Stimulated activated CD8-positive, alpha-beta memory T cell treated with anti-CD3 and anti-CD28 coated beads, Interleukin-4, amount 100 ng/mL, for 48 hours (primary cell): ENCODE data around the gene LNX1.

Experiments
- DNase-seq: peaks from one replicate; pipeline ENCODE4 v3.0.0-alpha.2; 2020

The LNX1 gene

DNA sequence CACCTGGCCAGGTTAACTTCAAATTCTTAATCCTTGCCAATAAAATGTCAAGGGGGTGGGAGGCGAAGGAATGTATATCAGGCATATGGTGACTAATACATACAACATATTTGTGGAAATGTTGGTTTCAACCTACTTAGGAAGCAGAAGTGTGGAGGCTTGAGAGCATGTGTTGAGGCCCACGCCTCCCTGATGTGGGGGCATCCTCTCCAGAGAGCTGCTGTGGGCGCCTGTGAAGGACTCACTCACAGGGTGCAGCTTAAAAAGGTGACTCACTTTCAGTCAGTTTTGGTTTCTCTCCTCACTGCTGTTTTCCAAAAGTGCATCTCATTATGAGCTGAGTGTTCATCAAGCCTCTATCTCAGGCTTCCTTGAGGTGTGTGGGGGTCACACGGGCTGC is 27.5 kb downstream of the LNX1 start:
- DNase-seq: peak; percentile 34

DNA sequence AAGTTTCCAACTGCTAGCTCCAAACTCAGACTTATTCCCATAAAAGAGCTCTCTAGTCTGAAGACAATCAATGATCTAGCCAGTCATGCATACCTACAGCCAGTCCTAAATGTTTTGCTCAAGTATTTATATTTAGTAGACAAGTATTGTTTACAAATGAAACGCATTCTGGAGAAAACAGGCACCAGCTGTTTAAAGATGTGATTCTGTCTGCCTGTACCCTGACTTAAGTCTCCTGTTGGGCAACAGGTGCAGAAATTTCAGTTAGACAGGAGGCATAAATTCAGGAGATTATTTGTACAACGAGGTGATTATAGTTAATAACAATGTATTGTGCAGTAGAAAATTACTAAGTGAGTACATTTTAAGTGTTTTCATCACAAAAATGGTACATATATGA is 28.9 kb downstream of the LNX1 start:
- no peak for DNase-seq

GRCh38 chr4:53559021-53559620 is 32.2 kb downstream of the LNX1 start:
- no peak for DNase-seq

DNA sequence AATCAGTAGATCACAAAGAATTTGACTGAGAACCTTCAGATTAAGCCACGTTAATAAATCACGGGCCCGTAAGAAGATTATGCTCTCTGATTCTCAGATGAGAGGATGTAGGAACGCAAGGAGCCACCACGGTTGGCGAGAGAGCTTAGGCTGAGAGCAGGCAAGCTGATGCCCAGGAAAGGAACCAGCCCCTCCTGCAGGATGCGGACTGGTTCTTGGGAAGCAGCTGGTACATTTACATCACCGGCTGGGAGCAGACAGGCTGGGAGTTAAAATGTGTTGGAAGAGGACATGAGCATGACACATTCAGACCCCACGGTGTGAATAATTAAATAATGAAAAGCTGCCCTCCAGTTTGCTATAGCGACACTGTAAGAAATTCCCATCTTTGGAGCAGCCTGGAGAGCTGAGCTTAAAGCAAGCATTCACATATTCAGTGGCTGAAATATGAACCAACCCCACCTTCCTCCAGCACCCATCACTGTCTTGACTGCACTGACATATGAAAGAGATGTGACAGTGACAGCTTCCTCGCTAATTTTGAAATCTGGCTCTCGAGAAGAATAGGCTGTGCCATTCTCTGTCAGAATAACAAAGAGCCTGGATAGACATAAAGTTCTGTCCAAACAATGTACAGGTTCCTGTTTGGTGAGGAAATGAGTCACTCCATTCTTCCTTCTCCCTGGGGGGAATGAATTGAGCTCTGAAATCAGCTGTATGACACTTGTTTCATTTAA is 33.1 kb downstream of the LNX1 start:
- DNase-seq: no peak

DNA sequence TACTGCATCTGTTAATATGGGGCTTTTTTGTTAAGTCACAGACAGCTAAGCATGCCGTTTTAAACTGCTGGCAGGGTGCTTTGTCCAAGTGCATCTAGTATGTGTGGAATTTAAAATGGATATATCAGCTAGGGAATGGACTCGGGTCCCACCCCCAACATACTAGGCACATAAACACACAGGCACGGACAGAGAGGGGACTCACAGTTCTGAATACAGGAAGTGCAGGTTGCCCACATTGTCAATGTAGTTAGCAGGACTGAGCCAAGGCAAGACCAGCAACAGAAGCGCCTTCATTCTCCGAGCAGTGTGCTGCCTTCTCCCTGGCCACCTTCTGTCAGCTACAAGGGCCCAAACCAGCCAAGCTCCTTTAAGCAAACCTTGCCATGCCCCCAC is 33.6 kb downstream of the LNX1 start:
- DNase-seq: no peak

GRCh38 chr4:53556651-53557050 is 34.6 kb downstream of the LNX1 start:
- DNase-seq: no peak

DNA sequence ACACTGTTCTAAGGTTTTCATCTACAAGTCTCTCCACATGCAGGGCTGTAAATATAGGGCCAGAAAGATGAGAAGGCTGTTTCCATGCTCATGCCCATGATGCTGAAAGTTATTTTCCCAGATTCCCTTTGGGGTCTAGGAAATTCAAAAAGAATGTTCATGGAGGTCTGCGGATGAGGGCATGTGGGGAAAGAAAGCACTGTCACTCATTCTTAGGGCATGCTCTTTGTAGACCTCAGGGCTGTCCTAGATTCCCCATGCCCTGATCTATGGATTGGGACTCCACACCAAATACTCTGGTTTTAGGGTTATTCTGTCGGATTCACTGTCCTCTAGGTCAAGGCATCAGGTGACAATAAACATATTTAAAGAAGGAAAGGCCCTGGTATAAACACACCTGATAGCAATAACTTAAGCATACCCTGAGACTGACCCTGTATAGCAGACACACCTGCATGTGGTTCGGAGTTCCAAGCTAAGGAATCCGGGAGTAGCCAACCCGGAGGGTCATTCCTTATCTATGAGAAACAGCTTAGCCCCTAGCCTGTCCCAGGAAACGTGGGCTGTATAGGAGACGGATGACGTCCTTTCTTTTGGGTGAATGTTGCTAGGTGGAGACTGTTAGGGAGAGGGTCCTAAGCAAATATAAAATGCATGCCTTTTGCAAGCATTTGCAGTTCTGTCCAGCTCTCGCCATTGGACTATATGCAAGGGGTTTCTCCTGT is 37.6 kb downstream of the LNX1 start:
- DNase-seq: no peak

DNA sequence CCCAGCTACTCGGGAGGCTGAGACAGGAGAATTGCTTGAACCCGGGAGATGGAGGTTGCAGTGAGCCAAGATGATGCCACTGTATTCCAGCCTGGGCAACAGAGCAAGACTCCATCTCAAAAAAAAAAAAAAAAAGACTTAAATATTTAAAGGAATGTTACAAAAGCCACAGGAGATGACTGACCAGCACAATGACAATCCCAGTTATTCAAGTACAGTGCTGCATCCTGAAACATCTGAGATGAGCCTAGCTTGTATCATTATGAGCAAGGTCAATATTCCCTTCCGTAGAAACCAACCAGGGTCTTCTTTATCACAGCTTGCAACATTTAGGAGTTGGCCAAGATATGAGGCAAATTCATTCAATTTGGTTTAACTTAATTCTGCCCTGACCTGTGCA is 38.6 kb downstream of the LNX1 start:
- no peak for DNase-seq

DNA sequence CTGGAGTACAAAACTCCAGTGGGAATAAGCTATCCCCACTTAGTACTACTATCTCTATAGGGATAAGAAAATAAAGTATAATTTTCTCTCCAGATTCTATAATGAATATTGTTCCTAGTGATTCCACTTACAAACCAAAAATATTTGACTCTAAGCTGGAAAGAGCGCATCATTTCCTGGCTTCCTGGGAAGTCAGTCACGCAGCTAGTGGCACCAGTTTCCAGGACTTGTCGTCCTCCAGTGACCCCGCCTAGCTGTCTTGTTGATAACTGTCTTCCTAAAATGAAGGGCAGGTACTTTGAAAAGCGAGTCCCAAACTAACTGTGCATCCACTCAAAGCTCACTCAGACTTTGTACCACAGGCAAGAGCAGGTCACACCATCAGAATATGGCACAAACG is 39.3 kb downstream of the LNX1 start:
- no peak for DNase-seq

GRCh38 chr4:53551281-53551864 is 39.9 kb downstream of the LNX1 start:
- DNase-seq: no peak

- no peak for DNase-seq
These were observed 42.6 kb downstream of the LNX1 start for GRCh38 chr4:53548662-53549061.

DNA sequence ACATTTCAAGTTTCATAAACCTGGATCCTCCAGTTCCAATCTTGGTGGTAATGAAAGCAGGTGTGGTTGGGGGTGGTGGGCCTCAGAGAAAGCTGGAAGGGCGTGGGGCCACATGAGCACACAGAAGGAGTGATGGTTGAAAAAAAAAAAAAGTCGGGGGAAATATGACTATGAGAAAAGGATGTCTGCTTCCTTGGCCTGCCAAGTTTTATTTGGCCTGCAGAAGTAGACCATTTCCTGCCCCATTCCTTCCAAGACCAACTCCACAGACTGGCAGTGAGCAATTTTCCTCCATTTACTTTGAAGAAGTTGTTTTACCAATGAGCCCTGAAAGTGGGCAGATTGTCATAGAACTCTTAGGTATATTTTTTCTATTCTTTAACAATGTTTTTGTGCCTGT is 43.3 kb downstream of the LNX1 start:
- DNase-seq: no peak

- DNase-seq: no peak
These were observed 45.2 kb downstream of the LNX1 start for GRCh38 chr4:53545942-53546581.

DNA sequence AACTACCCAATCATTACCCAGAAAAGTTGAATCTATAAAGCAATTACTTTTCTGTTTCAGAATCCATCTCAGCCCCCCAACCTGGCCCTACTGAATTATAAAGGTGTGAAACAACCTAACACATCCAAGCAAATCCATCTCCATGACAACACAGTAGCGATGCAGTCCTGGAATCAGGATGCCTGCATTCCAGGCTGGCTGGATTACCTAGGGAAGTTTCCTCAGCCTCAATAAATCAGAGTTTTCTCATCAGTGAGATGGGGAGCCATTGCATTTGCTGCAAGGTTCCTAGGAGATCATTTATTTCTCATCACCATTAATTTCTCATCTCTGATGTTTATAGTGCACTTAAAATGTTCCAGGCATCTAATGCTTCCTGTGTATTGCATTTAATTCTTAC is 46.0 kb downstream of the LNX1 start:
- no peak for DNase-seq

DNA sequence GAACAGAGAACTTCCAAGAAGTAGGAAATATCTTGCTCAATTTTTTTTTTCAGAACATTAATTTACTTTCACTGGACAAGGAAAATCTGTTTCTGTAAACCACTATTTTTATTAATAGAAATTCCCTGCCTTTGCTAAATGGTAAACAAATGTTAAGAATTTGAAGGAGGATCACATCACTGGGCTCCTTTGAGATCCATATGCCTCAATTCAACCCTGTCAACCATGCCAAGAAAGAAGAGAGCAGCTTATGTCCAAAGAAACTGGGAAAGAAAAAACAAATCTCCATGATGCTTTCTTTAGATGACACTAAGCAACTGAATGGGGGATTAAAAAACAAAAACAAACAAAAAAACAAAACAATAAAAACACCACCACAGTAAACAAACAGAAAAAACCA is 47.7 kb downstream of the LNX1 start:
- DNase-seq: no peak

DNA sequence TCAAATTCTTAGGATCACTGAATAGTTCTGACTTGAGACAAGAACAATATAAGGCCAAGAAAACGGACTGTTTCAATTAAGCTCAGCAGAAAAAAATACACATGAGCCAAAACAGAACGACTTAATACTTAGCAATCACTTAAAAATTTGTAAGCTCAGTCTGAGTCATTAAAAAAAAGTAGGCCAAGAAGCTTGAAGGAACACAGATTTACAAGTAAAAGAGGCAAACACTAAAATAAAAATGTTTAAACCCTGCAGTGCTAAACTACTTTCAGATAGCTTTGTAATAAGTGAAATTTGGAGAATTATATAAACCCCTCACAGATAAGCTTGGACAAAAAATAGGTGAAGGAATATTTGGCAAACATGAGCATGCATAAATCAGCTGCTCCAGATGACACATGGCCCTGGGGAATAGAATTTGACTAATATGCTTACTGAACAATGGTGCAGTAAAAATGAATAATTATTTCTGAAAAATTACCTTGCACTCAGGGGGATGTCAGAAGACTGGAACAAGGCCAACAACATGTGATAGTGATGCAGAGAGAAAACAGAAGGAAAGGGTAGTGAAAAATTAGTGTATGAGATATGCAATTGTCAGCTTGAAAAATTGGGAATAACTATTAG is 49.6 kb downstream of the LNX1 start:
- no peak for DNase-seq

- no peak for DNase-seq
These were observed 52.5 kb downstream of the LNX1 start for GRCh38 chr4:53538756-53539155.

GRCh38 chr4:53537606-53538005 is 53.7 kb downstream of the LNX1 start:
- DNase-seq: no peak

GRCh38 chr4:53536328-53536727 is 55.0 kb downstream of the LNX1 start:
- DNase-seq: no peak

GRCh38 chr4:53535567-53535966 is 55.7 kb downstream of the LNX1 start:
- no peak for DNase-seq

GRCh38 chr4:53534684-53535083 is 56.6 kb downstream of the LNX1 start:
- no peak for DNase-seq

- no peak for DNase-seq
These were observed 58.8 kb downstream of the LNX1 start for GRCh38 chr4:53532521-53532920.
